LNCaP clone FGC (cell line): ENCODE data around the gene SBF2.

Experiments
- DNase-seq: peaks from one replicate; pipeline ENCODE4 v3.0.0-alpha.2; 2011; ENCODE audit warnings: low read depth
- H3K4me3 ChIP-seq: 2 replicates; pipeline ENCODE4 v1.5.1; 2011; ENCODE audit warnings: mild to moderate bottlenecking, low read depth, low read length, control low read depth
- CTCF ChIP-seq: IDR thresholded peaks from 2 replicates; pipeline ENCODE4 v1.5.1; 2012; ENCODE audit warnings: mild to moderate bottlenecking; ENCODE audit not compliant: control insufficient read depth, insufficient read depth; ENCODE audit errors: extremely low read depth

The SBF2 gene

GRCh38 chr11:10051868-10052586 lies 242.0 kb downstream of the SBF2 start:
- no peak overlapping the region for H3K4me3 ChIP-seq
- TF ChIP-seq CTCF, result no peak
- DNase-seq, result peak; percentile 64

- no peak for TF ChIP-seq CTCF
- DNase-seq, result no peak
- H3K4me3 ChIP-seq, result no peak overlapping the region
Observed at GRCh38 chr11:10050561-10050960, 243.5 kb downstream of the SBF2 start.

- TF ChIP-seq CTCF, result no peak
- DNase-seq, result no peak
- H3K4me3 ChIP-seq, result no peak overlapping the region
Observed at GRCh38 chr11:10049756-10050155, 244.3 kb downstream of the SBF2 start.

GRCh38 chr11:10048350-10048749 lies 245.7 kb downstream of the SBF2 start:
- DNase-seq, result peak; percentile 50
- H3K4me3 ChIP-seq, result no peak overlapping the region
- TF ChIP-seq CTCF, result no peak

GRCh38 chr11:10044618-10045017 lies 249.4 kb downstream of the SBF2 start:
- DNase-seq, result no peak
- H3K4me3 ChIP-seq, result no peak overlapping the region
- no peak for TF ChIP-seq CTCF

- DNase-seq, result no peak
- H3K4me3 ChIP-seq, result no peak overlapping the region
- TF ChIP-seq CTCF, result no peak
Observed at GRCh38 chr11:10042699-10043098, 251.3 kb downstream of the SBF2 start.

- TF ChIP-seq CTCF, result no peak
- no peak overlapping the region for H3K4me3 ChIP-seq
- DNase-seq, result no peak
Observed at GRCh38 chr11:10041748-10042446, 252.1 kb downstream of the SBF2 start.
